Mucosa of stomach (tissue), 1 donor: Measurements from ENCODE around the gene IMP3.

Experiments used
- H3K27me3 ChIP-seq: one replicate; pipeline ENCODE4 v1.7.0; 2013; ENCODE audit warnings: mild to moderate bottlenecking, low read length; ENCODE audit not compliant: control insufficient read depth, insufficient read depth
- H3K36me3 ChIP-seq: one replicate; pipeline ENCODE4 v1.7.0; 2013; ENCODE audit warnings: low read length; ENCODE audit not compliant: control insufficient read depth, insufficient read depth
- H3K4me1 ChIP-seq: one replicate; pipeline ENCODE4 v1.7.0; 2013; ENCODE audit warnings: mild to moderate bottlenecking, low read length; ENCODE audit not compliant: control insufficient read depth, insufficient read depth
- H3K4me3 ChIP-seq: one replicate; pipeline ENCODE4 v1.7.0; 2013; ENCODE audit warnings: low read length
- H3K9ac ChIP-seq: one replicate; pipeline ENCODE4 v1.7.0; 2013; ENCODE audit warnings: mild to moderate bottlenecking, low read length, moderate library complexity
- H3K9me3 ChIP-seq: one replicate; pipeline ENCODE4 v1.7.0; 2013; ENCODE audit warnings: mild to moderate bottlenecking, low read length, moderate library complexity; ENCODE audit not compliant: control insufficient read depth
- donor health status: Pancreatic carcinoma.

Gene IMP3

DNA sequence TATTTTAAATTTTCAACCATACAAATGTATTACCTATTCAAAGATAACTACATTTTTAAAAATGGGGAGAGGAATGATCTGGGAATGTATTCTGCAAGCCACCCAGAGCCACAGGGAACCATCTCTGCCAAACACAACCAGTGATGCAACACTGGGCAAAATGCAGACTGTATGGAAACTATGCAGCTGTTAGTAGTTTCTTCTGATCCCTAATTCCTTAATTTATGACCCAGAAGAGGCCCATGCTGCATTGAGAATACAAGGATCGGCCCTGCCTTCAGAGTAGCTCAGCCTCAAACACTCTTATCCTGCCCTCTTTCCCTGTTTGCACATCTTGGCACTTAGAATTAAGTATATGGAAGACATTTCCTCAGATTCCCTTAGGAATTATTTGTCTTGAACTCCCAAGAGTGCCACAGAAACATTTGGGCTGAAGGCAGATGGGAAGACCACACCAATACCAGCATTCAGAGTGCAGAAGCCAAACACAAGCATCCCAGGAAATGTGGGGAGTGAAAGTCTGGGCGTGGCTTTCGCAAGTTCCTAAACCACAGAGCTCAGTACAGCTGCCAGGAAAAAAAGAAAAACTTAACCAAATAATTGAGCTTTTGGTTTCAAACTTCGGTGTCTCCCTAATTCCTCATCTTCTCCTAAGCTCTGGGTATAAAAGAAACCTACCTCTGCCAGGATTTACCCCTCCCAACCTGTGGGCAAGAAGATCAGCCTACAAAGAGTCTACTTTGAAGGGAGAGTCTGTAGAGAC, 19.8 kb downstream of the IMP3 start:
- Histone ChIP-seq H3K36me3 (no peaks in the 10 kb centered on the region), H3K9me3 (no peaks in the 10 kb centered on the region), H3K4me3 (no peak overlapping the region), H3K27me3 (no peaks in the 10 kb centered on the region), H3K9ac (peak overlapping the region; percentile 30), H3K4me1 (peaks cover 11% of the 10 kb centered on the region)

DNA sequence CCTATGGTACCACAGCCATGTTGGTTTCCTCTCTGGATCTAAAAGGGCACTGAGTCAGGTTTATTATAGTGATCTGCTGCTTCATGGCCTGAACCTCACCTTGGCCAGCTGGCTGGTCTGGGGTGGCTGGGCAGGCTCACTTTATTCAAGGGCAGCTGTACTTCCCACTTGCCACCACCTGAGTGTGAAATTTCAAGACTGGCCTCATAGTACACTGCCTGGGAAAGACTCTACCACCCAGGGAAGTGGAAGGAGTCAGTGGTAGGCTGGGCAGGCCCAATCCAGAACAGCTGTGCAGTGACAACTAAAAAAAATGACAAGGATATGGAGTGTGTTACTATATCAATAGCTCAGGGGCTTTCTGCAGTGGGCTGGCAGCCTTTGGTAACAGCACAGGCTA, 23.3 kb downstream of the IMP3 start:
- Histone ChIP-seq H3K9me3 (no peaks in the 10 kb centered on the region), H3K4me1 (peaks cover 11% of the 10 kb centered on the region), H3K27me3 (no peaks in the 10 kb centered on the region), H3K36me3 (no peaks in the 10 kb centered on the region), H3K9ac (no peak overlapping the region), H3K4me3 (no peak overlapping the region)

DNA sequence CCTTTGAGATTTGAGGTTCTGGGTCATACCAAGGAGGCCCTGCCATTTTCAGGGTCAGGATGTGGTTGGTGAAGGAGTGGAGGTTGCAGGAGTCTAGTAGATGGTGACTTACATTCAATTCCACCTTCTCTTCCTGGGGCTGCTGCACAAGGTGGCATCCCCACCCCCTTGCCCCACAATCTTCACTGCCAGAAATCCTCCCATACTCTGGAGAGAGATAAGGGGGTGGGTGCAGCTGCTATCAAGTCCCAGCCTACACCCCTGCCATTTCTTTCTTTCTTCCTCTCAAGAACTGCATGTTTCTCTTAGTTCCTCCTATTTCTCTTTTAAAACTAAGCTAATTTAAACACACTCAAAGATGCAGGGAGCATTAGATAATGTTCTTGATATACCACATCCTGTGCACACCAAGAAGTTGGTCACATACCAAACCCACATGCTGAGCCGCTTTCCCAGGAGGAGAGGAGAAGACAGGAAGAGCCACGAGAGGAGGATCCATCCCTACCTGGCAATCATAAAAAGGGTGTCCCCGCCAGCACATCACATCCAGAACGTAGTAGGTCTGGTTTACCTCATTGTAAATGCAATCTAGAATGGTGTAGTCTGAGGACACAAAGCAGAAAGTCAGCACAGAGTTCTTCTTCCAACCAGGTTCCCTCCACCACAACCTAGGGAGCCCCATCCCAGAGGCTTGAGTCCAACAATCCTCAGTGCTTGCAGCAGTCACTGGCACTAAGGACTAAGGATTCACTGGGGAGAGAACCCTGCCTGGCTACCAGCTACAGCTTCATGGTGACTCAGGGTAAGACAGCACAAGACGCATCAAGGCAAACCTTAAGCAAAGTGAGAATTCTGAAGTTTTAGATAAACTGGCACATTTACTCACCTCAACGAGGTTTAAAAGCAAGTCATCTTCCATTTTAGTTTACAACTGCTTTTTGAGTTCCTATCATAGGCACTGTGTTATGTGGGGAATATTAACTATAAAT, 33.0 kb downstream of the IMP3 start:
- H3K27me3 ChIP-seq = no peaks in the 10 kb centered on the region
- H3K9ac ChIP-seq = no peak overlapping the region
- H3K9me3 ChIP-seq = no peaks in the 10 kb centered on the region
- H3K36me3 ChIP-seq = peaks cover 11% of the 10 kb centered on the region
- H3K4me1 ChIP-seq = no peaks in the 10 kb centered on the region
- H3K4me3 ChIP-seq = no peak overlapping the region

DNA sequence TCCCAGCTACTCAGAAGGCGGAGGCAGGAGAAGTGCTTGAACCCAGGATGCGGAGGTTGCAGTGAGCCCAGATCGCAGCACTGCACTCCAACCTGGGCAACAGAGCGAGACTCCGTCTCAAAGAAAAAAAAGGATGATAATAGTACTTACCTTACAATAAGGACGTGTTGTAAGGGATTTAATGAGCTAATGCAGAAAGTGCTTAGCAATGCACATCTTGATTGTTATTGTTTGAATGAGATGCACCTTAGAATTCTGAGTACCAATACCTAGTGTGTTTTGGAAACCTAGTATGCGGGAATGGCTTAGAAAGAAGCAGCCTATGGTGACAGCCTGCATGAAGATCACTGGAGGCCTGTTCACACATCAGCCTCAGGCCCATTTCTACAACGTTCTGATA, 34.0 kb downstream of the IMP3 start:
- no peak overlapping the region for H3K4me3 ChIP-seq
- H3K27me3 ChIP-seq = no peaks in the 10 kb centered on the region
- H3K9me3 ChIP-seq = no peaks in the 10 kb centered on the region
- no peak overlapping the region for H3K9ac ChIP-seq
- H3K4me1 ChIP-seq = no peaks in the 10 kb centered on the region
- H3K36me3 ChIP-seq = peaks cover 11% of the 10 kb centered on the region

DNA sequence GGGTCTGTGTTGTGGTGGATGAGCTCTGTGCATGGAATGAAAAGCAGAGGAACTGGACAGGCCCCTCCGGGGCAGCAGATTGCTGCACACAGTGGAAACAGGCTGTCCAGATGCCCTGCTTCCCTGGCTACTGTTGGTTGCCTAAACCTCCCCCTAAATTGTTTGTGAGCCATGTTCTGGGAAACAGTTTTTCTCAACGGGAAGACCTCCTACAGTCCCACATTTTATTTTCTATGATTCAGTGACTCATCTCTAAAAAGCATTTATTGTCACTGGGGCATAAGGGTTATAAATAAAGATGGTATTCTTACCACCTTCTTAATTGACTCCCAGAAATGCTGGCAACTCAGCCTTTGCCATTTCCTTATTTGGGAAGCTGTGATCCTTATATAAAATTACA, 40.6 kb downstream of the IMP3 start:
- H3K4me3 ChIP-seq = no peak overlapping the region
- H3K9me3 ChIP-seq = no peaks in the 10 kb centered on the region
- H3K4me1 ChIP-seq = peaks cover 25% of the 10 kb centered on the region
- H3K9ac ChIP-seq = no peak overlapping the region
- H3K36me3 ChIP-seq = no peaks in the 10 kb centered on the region
- no peaks in the 10 kb centered on the region for H3K27me3 ChIP-seq

DNA sequence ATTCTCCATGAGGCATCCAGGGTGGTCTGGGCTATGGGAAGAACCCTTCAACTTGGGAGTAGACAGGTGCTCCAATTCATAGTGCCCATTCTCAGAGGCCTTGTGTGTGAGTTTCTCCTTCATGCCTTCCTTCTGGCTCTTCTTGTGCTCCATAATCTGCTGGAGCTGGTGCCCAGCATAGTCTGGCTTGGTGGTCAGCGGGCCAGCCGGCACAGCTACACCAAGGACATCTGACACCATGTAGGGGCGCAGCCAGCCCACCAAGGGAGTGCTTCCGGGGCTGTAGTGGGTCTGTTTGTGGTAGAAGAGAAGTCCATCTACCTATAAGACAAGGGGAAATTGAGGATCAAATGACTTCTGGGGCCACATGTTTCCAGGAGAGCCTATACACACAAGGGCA, 41.7 kb downstream of the IMP3 start:
- Histone ChIP-seq H3K9me3 (no peaks in the 10 kb centered on the region), H3K27me3 (no peaks in the 10 kb centered on the region), H3K36me3 (no peaks in the 10 kb centered on the region), H3K4me1 (peaks cover 25% of the 10 kb centered on the region), H3K4me3 (no peak overlapping the region), H3K9ac (peak overlapping the region; percentile 42)

DNA sequence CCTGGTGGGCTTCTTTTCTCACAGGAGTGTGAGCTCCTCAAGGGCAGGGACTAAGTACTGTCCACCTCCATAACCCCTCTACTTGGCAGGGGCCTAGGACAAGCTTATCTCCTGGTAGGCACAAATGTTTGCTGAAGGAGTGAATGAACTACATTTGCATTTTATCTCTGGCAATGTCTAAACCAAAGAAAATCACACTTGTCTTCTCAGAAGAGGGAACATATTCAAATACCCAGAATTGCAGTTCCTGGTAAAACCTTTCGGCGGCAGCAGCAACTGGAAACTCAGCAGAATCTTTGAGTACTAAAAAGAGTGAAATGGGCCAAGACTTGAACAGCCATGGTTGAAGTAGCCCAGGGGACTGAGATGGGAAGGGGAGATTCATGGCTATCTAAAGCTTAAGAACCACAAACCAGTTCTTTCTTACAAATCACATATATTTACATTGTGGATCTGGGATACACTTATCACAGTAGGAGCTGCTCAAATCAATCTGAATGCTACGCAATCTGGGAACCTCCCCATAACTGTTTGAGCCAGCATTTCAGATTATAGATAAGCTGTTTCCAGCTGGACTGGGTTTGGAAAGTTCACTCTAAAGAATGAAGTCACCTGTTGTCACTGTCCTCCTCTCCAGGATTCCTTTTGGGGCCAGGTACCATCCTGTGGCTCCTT, 42.2 kb downstream of the IMP3 start:
- Histone ChIP-seq H3K9ac (peak overlapping the region; percentile 42), H3K4me3 (no peak overlapping the region), H3K27me3 (no peaks in the 10 kb centered on the region), H3K36me3 (no peaks in the 10 kb centered on the region), H3K4me1 (peaks cover 25% of the 10 kb centered on the region), H3K9me3 (no peaks in the 10 kb centered on the region)

DNA sequence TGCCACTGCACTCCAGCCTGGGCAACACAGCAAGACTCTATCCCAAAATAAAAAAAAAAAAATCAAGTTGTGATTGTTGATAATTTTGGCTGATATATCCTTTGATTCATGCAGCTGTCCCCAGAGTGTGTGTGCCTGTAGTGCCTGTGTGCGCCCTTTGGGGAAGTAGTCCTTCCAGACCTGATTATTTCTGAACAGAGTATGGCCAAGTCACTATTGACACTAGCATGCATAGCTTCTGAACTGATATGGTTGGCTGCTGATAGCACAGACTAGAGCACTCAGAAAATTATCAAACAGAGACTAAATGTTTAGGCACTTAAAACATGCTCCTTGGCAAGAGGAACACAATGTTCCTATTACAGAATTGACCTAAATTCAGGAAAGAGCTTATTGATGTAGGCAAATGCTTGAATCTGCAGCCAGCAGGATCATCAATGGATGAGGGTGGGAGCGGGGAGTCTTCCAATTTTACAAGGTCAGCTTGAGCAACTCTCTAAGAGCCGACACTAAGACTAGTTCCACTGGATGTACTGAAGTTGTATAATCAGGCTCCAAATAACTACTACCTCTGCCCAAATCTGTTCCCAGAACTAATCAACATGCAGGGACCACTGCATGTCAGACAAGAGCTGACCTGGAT, 43.2 kb downstream of the IMP3 start:
- Histone ChIP-seq H3K4me1 (peaks cover 28% of the 10 kb centered on the region), H3K4me3 (no peak overlapping the region), H3K9me3 (no peaks in the 10 kb centered on the region), H3K9ac (no peak overlapping the region), H3K27me3 (no peaks in the 10 kb centered on the region), H3K36me3 (no peaks in the 10 kb centered on the region)

DNA sequence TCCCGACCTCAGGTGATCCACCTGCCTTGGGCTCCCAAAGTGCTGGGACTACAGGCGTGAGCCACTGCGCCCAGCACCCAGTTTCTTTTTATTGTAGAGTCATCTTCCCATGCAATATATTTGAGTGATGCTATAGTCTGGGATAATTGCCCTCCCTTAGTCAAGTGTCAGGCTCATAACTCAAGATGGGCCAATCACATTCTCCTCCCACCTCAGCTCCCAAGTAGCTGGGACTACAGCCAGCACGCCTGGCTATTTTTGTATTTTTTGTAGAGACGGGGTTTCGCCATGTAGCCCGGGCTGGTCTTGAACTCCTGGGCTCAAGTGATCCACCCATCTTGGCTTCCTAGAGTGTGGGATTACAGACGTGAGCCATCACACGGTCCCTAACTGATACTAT, 45.7 kb downstream of the IMP3 start:
- Histone ChIP-seq H3K4me1 (peaks cover 27% of the 10 kb centered on the region), H3K9me3 (no peaks in the 10 kb centered on the region), H3K4me3 (no peak overlapping the region), H3K36me3 (no peaks in the 10 kb centered on the region), H3K27me3 (no peaks in the 10 kb centered on the region), H3K9ac (no peak overlapping the region)

DNA sequence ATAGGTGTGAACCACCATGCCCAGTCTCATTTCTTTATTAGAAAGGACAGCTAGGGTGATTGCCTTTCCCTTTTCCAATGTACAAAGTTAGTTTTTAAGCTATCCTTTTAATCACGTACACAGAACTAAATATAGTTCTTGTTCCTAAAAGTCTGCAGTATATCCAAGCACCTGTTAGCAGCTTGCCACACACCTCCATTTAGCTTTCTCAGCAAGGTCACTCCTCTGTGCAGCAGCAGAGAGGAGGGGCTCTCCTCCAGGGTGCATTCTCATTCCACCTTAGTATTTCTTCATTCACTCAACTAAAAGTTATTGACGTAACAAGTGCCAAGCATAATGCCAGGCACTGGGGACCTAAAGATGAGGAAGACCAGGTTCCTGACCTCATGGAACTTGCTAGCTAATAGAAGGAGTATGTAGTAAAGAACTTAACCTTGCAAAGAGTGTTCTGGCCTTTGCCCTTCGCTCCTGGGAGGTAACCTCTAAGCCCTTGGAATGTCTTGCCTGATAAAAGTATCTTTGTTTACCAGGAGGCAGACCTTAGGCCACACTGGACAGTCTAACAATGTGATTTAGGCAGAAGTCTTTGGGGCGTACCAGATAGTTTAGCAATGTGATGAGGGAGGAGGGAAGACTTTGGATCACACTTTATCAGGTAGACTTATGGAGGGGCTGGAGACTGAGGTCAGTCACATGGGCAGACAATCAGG, 48.2 kb downstream of the IMP3 start:
- Histone ChIP-seq H3K4me3 (no peak overlapping the region), H3K9ac (no peak overlapping the region), H3K27me3 (no peaks in the 10 kb centered on the region), H3K4me1 (peaks cover 4% of the 10 kb centered on the region), H3K9me3 (no peaks in the 10 kb centered on the region), H3K36me3 (no peaks in the 10 kb centered on the region)

DNA sequence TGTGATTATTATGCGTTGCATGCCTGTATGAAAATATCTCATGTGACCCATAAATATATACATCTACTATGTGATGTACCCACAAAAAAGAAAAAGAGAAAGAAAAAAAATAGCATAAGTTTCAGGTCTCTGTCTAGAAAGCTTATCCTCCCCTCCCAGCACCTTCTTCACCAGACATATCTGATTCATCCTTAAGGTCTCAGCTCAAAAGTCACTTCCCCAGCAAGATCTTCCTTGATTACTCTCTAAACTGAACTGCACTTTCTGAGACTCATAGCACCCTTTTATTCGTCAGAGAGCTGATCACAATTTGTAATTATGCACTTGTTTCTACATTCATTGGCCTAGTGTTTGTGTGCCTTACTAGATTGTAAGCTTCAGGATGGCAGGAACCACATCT, 49.8 kb downstream of the IMP3 start:
- H3K36me3 ChIP-seq = no peaks in the 10 kb centered on the region
- no peak overlapping the region for H3K9ac ChIP-seq
- no peaks in the 10 kb centered on the region for H3K9me3 ChIP-seq
- peaks cover 4% of the 10 kb centered on the region for H3K4me1 ChIP-seq
- no peaks in the 10 kb centered on the region for H3K27me3 ChIP-seq
- H3K4me3 ChIP-seq = no peak overlapping the region
